GM21576 (cell line): ENCODE results near the gene THSD7B.

Experiments used
- ATAC-seq: cut with Tn5 transposase; IDR thresholded peaks from one replicate; pipeline ENCODE4 v1.9.1; 2021; ENCODE audit warnings: mild to moderate bottlenecking, moderate library complexity; ENCODE audit not compliant: unreplicated experiment

Gene THSD7B

GRCh38 chr2:137185378-137186078 is 420.2 kb downstream of the THSD7B start:
- no peak for ATAC-seq

DNA sequence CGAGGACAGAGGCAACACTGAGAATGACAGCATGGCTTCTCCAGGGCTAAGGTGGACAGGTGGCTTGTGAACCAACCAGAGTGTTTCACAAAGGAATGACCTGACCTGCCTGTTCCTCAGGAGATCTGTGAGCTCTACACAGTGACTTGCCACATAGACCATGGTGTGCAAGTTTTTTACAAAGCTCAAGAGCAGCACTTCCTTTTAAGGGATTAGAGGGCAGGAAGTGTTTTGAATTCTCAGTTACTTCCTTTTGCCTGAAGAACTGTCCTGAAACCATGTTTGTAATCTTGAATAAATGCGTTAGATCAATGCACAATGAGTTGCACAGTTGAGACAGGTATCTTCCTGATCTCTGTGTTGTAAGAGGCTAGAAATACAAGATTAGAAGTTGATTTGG is 421.9 kb downstream of the THSD7B start:
- ATAC-seq: no peak

DNA sequence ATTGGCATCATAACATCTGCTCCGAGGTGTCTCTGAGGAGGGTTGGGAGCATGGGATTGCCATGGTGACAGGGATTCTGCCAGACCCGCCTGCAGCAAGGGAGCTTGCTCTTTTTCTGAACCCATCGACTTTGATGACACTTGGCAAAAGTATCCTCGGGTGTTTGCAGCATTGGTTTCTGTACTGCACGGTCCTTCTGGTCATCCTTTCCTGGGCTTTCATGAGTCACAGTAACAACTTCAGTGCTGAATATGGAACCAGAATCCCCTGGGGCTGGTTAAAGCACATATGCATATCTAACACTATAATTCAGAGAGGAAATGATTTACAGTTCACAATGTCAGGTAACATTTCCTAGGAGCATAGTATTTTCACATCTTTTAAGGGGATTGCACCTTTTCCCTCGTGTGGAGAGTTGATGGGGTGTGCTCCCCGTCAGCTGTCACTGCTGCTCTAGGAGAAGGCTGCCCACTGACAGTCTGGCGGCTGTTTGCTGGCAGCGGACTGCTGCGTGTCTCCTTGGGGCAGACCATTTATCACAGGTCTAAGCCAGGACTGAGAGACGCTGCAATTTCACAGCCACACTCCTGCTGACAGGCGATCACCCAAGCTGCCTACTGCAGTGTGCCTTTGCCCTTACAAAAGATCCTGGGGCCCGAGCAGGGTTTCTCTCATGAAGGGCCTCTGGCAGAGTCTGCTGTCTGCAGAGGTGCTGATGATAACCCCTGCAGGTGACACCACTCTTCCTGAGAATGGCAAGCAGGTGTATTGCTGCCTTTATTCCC is 425.3 kb downstream of the THSD7B start:
- ATAC-seq: no peak

GRCh38 chr2:137192366-137193310 is 427.3 kb downstream of the THSD7B start:
- ATAC-seq: no peak

GRCh38 chr2:137193401-137193800 is 428.1 kb downstream of the THSD7B start:
- ATAC-seq: no peak

GRCh38 chr2:137194111-137194510 is 428.8 kb downstream of the THSD7B start:
- no peak for ATAC-seq

- no peak for ATAC-seq
Observed at GRCh38 chr2:137199751-137200150, 434.4 kb downstream of the THSD7B start.

- no peak for ATAC-seq
Observed at GRCh38 chr2:137202318-137202717, 437.0 kb downstream of the THSD7B start.

DNA sequence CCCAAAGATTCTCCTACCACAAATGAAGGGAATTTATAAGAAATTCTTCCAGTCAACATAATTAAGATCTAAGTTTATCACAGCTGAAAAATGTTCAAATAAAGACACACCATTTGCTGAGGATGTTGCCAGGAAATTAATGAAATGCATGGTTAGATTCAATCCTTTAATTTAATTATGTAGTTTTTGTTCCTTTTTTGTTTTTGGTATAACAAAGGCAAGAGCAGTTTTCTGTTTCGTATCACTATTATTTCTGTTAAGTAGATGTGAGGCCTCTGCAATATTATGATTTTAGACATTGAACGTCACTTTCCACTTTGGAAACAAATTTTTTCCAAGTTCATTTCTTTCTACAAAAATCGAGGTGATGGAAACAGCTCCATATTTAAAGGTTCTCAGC is 440.0 kb downstream of the THSD7B start:
- no peak for ATAC-seq

DNA sequence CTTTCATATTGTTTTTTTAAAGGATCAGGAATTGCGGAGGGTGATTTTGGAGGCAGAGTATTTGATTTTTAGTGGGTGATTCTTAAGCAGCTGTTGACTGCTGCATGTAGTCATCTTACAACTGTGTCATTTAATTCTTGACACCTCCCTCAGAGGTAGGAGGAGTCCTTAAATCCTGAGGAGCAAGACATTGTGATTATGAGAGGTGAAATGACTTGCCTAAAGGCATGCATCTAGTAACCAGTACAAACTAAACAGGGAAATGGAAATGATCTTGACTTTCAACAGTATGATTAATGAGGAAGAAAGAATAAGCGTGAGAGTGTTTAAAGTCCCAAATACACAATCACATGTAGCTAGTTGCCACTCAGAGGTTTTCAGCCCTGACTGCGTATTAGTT is 440.7 kb downstream of the THSD7B start:
- ATAC-seq: no peak

- no peak for ATAC-seq
Observed at GRCh38 chr2:137207030-137207429, 441.7 kb downstream of the THSD7B start.

- no peak for ATAC-seq
Observed at GRCh38 chr2:137208431-137208891, 443.1 kb downstream of the THSD7B start.

GRCh38 chr2:137210039-137210438 is 444.7 kb downstream of the THSD7B start:
- no peak for ATAC-seq

GRCh38 chr2:137211761-137212160 is 446.4 kb downstream of the THSD7B start:
- no peak for ATAC-seq

GRCh38 chr2:137220438-137220993 is 455.2 kb downstream of the THSD7B start:
- ATAC-seq: no peak

DNA sequence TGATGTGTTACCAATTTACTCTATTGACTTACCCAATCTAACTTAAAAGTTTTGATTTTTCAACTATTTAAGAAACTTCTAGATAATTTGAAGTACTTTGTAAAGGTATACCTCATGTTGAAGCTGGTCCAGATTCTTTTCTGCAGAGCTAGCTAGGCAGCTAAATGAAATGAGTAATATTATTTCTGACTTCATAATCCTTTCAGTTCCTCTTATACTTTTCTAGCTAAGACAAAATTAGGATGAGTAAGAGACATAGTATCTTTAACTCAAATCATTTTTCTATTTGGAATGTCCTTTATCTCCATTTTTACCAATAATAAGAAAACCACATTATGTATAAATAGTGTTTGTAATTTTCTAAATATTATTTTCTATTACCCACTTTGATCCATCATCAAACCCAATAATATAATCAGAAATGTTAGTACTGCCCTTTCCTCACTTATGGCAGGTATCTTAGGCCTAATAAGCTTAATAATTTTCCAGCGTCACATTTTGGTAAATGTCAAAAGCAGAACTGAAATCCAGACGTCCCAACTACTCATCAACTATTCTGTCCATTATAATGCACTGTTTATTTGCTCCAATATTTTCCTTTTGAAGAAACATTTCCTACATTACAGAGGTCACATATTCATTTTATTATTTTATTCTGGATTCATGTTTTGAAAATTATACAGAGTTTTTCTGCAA is 456.6 kb downstream of the THSD7B start:
- ATAC-seq: no peak

- ATAC-seq: no peak
Observed at GRCh38 chr2:137223722-137224121, 458.4 kb downstream of the THSD7B start.

GRCh38 chr2:137228566-137228965 is 463.2 kb downstream of the THSD7B start:
- ATAC-seq: no peak

DNA sequence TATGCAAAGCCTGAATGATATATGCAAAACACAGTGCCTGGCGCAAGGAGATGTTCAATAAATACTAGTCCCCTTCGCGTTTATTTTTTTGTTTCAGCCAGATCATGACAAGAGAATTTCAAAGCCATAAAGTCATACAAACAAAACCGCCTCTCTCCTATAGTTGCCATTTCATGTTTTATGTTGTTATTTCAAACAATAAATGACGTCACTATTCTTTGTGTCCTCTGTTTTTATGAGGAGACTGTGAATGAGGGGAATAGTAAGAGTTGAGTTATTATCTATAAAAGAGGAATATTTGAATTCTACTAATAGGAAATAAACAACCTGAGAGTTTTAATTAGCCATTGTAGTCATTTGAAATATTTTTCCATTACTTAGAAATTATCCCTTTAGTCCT is 464.5 kb downstream of the THSD7B start:
- ATAC-seq: no peak

DNA sequence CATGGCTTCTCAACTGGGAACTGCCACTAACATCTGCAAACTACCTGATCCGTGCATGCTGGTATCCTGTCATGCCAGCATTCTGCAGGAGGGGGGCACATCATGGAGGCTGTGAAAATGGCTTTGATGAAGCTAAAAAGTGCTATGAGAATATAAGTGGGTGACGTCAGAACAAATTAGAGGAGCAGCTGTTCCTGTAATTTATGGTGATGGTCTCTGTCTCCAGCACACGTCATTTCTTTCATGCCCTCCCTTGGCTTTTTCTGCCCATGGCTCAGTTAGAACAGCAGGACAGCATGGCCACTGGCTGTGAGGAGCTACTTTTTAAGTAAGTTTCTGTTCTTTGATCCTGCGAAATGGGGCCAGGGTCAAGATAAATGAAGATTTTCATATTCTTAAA is 466.3 kb downstream of the THSD7B start:
- no peak for ATAC-seq
